Measurements from ENCODE around the gene RRP1B.
"Not testable (repeated sequence)": the region's sequence is repeated elsewhere in the genome, so short reads cannot be mapped to it uniquely, and the experiment has no call there.

Gene RRP1B

GRCh38 chr21:43692949-43693348, 33.6 kb downstream of the RRP1B start:
- Histone ChIP-seq H3K9me3 (ENCODE audit: control insufficient read depth in 1 of 2, low read length in 2 of 2) (no peaks in the 10 kb centered on the region), H3K36me3 (ENCODE audit: control insufficient read depth in 1 of 2, insufficient read depth in 2 of 2, low read length in 2 of 2) (peaks cover 25 to 78% of the 10 kb centered on the region in 2 donors), H3K4me3 (ENCODE audit: low read depth in 1 of 2, low read length in 2 of 2) (no peak overlapping the region), H3K4me1 (ENCODE audit: control insufficient read depth in 1 of 2, insufficient read depth in 2 of 2, low read length in 2 of 2) (no peaks in the 10 kb centered on the region), H3K27ac (ENCODE audit: low read length) (no peak overlapping the region), H3K27me3 (ENCODE audit: low read depth, low read length) (no peaks in the 10 kb centered on the region)

GRCh38 chr21:43693981-43694380, 34.6 kb downstream of the RRP1B start:
- Histone ChIP-seq H3K4me3 (ENCODE audit: low read depth in 1 of 2, low read length in 2 of 2) (no peak overlapping the region), H3K4me1 (ENCODE audit: control insufficient read depth in 1 of 2, insufficient read depth in 2 of 2, low read length in 2 of 2) (no peaks in the 10 kb centered on the region), H3K9me3 (ENCODE audit: control insufficient read depth in 1 of 2, low read length in 2 of 2) (no peaks in the 10 kb centered on the region), H3K27ac (ENCODE audit: low read length) (no peak overlapping the region), H3K36me3 (ENCODE audit: control insufficient read depth in 1 of 2, insufficient read depth in 2 of 2, low read length in 2 of 2) (peaks cover 22 to 68% of the 10 kb centered on the region in 2 donors), H3K27me3 (ENCODE audit: low read depth, low read length) (no peaks in the 10 kb centered on the region)

- no peaks in the 10 kb centered on the region for H3K27me3 ChIP-seq (ENCODE audit: low read depth, low read length)
- H3K36me3 ChIP-seq (ENCODE audit: control insufficient read depth in 1 of 2, insufficient read depth in 2 of 2, low read length in 2 of 2) = peaks cover 17 to 63% of the 10 kb centered on the region in 2 donors
- H3K4me3 ChIP-seq (ENCODE audit: low read depth in 1 of 2, low read length in 2 of 2) = no peak overlapping the region
- no peaks in the 10 kb centered on the region for H3K9me3 ChIP-seq (ENCODE audit: control insufficient read depth in 1 of 2, low read length in 2 of 2)
- no peak overlapping the region for H3K27ac ChIP-seq (ENCODE audit: low read length)
- no peaks in the 10 kb centered on the region for H3K4me1 ChIP-seq (ENCODE audit: control insufficient read depth in 1 of 2, insufficient read depth in 2 of 2, low read length in 2 of 2)
These were observed 35.2 kb downstream of the RRP1B start for GRCh38 chr21:43694437-43695079.

GRCh38 chr21:43696214-43696613, 36.9 kb downstream of the RRP1B start:
- no peaks in the 10 kb centered on the region for H3K4me1 ChIP-seq (ENCODE audit: control insufficient read depth in 1 of 2, insufficient read depth in 2 of 2, low read length in 2 of 2)
- no peaks in the 10 kb centered on the region for H3K27me3 ChIP-seq (ENCODE audit: low read depth, low read length)
- peaks cover 9 to 47% of the 10 kb centered on the region in 2 donors for H3K36me3 ChIP-seq (ENCODE audit: control insufficient read depth in 1 of 2, insufficient read depth in 2 of 2, low read length in 2 of 2)
- no peaks in the 10 kb centered on the region for H3K9me3 ChIP-seq (ENCODE audit: control insufficient read depth in 1 of 2, low read length in 2 of 2)
- no peak overlapping the region for H3K4me3 ChIP-seq (ENCODE audit: low read depth in 1 of 2, low read length in 2 of 2)
- H3K27ac ChIP-seq (ENCODE audit: low read length) = no peak overlapping the region

GRCh38 chr21:43697758-43698643, 38.6 kb downstream of the RRP1B start:
- no peaks in the 10 kb centered on the region for H3K27me3 ChIP-seq (ENCODE audit: low read depth, low read length)
- H3K36me3 ChIP-seq (ENCODE audit: control insufficient read depth in 1 of 2, insufficient read depth in 2 of 2, low read length in 2 of 2) = peaks cover 0 to 30% of the 10 kb centered on the region in 2 donors
- H3K4me1 ChIP-seq (ENCODE audit: control insufficient read depth in 1 of 2, insufficient read depth in 2 of 2, low read length in 2 of 2) = no peaks in the 10 kb centered on the region
- H3K4me3 ChIP-seq (ENCODE audit: low read depth in 1 of 2, low read length in 2 of 2) = no peak overlapping the region
- no peak overlapping the region for H3K27ac ChIP-seq (ENCODE audit: low read length)
- H3K9me3 ChIP-seq (ENCODE audit: control insufficient read depth in 1 of 2, low read length in 2 of 2) = no peaks in the 10 kb centered on the region

- peaks cover 0 to 16% of the 10 kb centered on the region in 2 donors for H3K36me3 ChIP-seq (ENCODE audit: control insufficient read depth in 1 of 2, insufficient read depth in 2 of 2, low read length in 2 of 2)
- H3K27me3 ChIP-seq (ENCODE audit: low read depth, low read length); H3K27ac ChIP-seq (ENCODE audit: low read length); H3K4me3 ChIP-seq (ENCODE audit: low read depth in 1 of 2, low read length in 2 of 2); H3K4me1 ChIP-seq (ENCODE audit: control insufficient read depth in 1 of 2, insufficient read depth in 2 of 2, low read length in 2 of 2); H3K9me3 ChIP-seq (ENCODE audit: control insufficient read depth in 1 of 2, low read length in 2 of 2): not testable (repeated sequence)
These were observed 40.1 kb downstream of the RRP1B start for GRCh38 chr21:43699492-43699777.

GRCh38 chr21:43699933-43700599, 40.7 kb downstream of the RRP1B start:
- no peak overlapping the region for H3K27ac ChIP-seq (ENCODE audit: low read length)
- peaks cover 0 to 11% of the 10 kb centered on the region in 2 donors for H3K36me3 ChIP-seq (ENCODE audit: control insufficient read depth in 1 of 2, insufficient read depth in 2 of 2, low read length in 2 of 2)
- no peaks in the 10 kb centered on the region for H3K27me3 ChIP-seq (ENCODE audit: low read depth, low read length)
- H3K4me1 ChIP-seq (ENCODE audit: control insufficient read depth in 1 of 2, insufficient read depth in 2 of 2, low read length in 2 of 2) = no peaks in the 10 kb centered on the region
- H3K4me3 ChIP-seq (ENCODE audit: low read depth in 1 of 2, low read length in 2 of 2) = no peak overlapping the region
- H3K9me3 ChIP-seq (ENCODE audit: control insufficient read depth in 1 of 2, low read length in 2 of 2) = no peaks in the 10 kb centered on the region

- no peak overlapping the region for H3K4me3 ChIP-seq (ENCODE audit: low read depth in 1 of 2, low read length in 2 of 2)
- no peaks in the 10 kb centered on the region for H3K9me3 ChIP-seq (ENCODE audit: control insufficient read depth in 1 of 2, low read length in 2 of 2)
- no peak overlapping the region for H3K27ac ChIP-seq (ENCODE audit: low read length)
- no peaks in the 10 kb centered on the region for H3K4me1 ChIP-seq (ENCODE audit: control insufficient read depth in 1 of 2, insufficient read depth in 2 of 2, low read length in 2 of 2)
- no peaks in the 10 kb centered on the region for H3K27me3 ChIP-seq (ENCODE audit: low read depth, low read length)
- H3K36me3 ChIP-seq (ENCODE audit: control insufficient read depth in 1 of 2, insufficient read depth in 2 of 2, low read length in 2 of 2) = no peaks in the 10 kb centered on the region
These were observed 42.8 kb downstream of the RRP1B start for GRCh38 chr21:43701936-43702784.

- Histone ChIP-seq H3K9me3 (ENCODE audit: control insufficient read depth in 1 of 2, low read length in 2 of 2) (no peaks in the 10 kb centered on the region), H3K27me3 (ENCODE audit: low read depth, low read length) (no peaks in the 10 kb centered on the region), H3K4me3 (ENCODE audit: low read depth in 1 of 2, low read length in 2 of 2) (no peak overlapping the region), H3K4me1 (ENCODE audit: control insufficient read depth in 1 of 2, insufficient read depth in 2 of 2, low read length in 2 of 2) (no peaks in the 10 kb centered on the region), H3K27ac (ENCODE audit: low read length) (no peak overlapping the region), H3K36me3 (ENCODE audit: control insufficient read depth in 1 of 2, insufficient read depth in 2 of 2, low read length in 2 of 2) (no peaks in the 10 kb centered on the region)
These were observed 43.4 kb downstream of the RRP1B start for GRCh38 chr21:43702785-43703034.

GRCh38 chr21:43703035-43703880, 43.9 kb downstream of the RRP1B start:
- no peak overlapping the region for H3K27ac ChIP-seq (ENCODE audit: low read length)

More at GRCh38 chr21:43703035-43703880, 43.9 kb downstream of the RRP1B start:
- H3K9me3 ChIP-seq (ENCODE audit: control insufficient read depth in 1 of 2, low read length in 2 of 2) = no peaks in the 10 kb centered on the region
- H3K27me3 ChIP-seq (ENCODE audit: low read depth, low read length) = no peaks in the 10 kb centered on the region
- no peaks in the 10 kb centered on the region for H3K4me1 ChIP-seq (ENCODE audit: control insufficient read depth in 1 of 2, insufficient read depth in 2 of 2, low read length in 2 of 2)
- H3K36me3 ChIP-seq (ENCODE audit: control insufficient read depth in 1 of 2, insufficient read depth in 2 of 2, low read length in 2 of 2) = no peaks in the 10 kb centered on the region
- H3K4me3 ChIP-seq (ENCODE audit: low read depth in 1 of 2, low read length in 2 of 2) = no peak overlapping the region

Data from muscle layer of duodenum (tissue), 2 donors.